SK-N-SH treated with all-trans-retinoic acid at 6 μM for 48 hours (cell line): ENCODE measurements around the gene FKBP2.

Experiments used
- ATAC-seq: fragments of 200-7000 bp; cut with Tn5 transposase; 3 replicates; pipeline ENCODE4 v1.9.1; 2020; ENCODE audit warnings: mild to moderate bottlenecking, moderate library complexity
- BACH2 ChIP-seq: fragments of 250-450 bp; sonication (Bioruptor Pico); IDR thresholded peaks from 2 replicates; pipeline ENCODE4 v1.9.0; 2021; ENCODE audit warnings: mild to moderate bottlenecking, borderline replicate concordance
- CREB5 ChIP-seq: fragments of 250-450 bp; sonication (Bioruptor Pico); IDR thresholded peaks from 2 replicates; pipeline ENCODE4 v1.5.1; 2020; ENCODE audit warnings: low read depth, mild to moderate bottlenecking, moderate library complexity
- CSDC2 ChIP-seq: fragments of 250-450 bp; sonication (Bioruptor Pico); IDR thresholded peaks from 2 replicates; pipeline ENCODE4 v1.5.0; 2020; ENCODE audit warnings: mild to moderate bottlenecking, moderate library complexity
- CSRNP3 ChIP-seq: fragments of 250-450 bp; sonication (Bioruptor Pico); IDR thresholded peaks from 2 replicates; pipeline ENCODE4 v1.5.1; 2021; ENCODE audit warnings: mild to moderate bottlenecking, moderate library complexity
- ESRRG ChIP-seq: fragments of 250-450 bp; sonication (Bioruptor Pico); IDR thresholded peaks from 2 replicates; pipeline ENCODE4 v1.6.1; 2021; ENCODE audit warnings: mild to moderate bottlenecking
- GLIS3 ChIP-seq: fragments of 250-450 bp; sonication (Bioruptor Pico); IDR thresholded peaks from 2 replicates; pipeline ENCODE4 v1.5.0; 2020; ENCODE audit warnings: mild to moderate bottlenecking, moderate library complexity
- ISL1 ChIP-seq: fragments of 250-450 bp; sonication (Bioruptor Pico); IDR thresholded peaks from 2 replicates; pipeline ENCODE4 v2.1.2; 2022; ENCODE audit warnings: mild to moderate bottlenecking, moderate library complexity
- OSR1 ChIP-seq: fragments of 250-450 bp; sonication (Bioruptor Pico); IDR thresholded peaks from 2 replicates; pipeline ENCODE4 v1.8.0; 2022; ENCODE audit warnings: moderate library complexity, mild to moderate bottlenecking, inconsistent platforms
- PATZ1 ChIP-seq: fragments of 250-450 bp; sonication (Bioruptor Pico); IDR thresholded peaks from 2 replicates; pipeline ENCODE4 v1.8.0; 2020; ENCODE audit warnings: mild to moderate bottlenecking, moderate library complexity, borderline replicate concordance
- PPARA ChIP-seq: fragments of 250-450 bp; sonication (Bioruptor Pico); IDR thresholded peaks from 2 replicates; pipeline ENCODE4 v1.5.0; 2020; ENCODE audit warnings: mild to moderate bottlenecking, borderline replicate concordance
- RARB ChIP-seq: fragments of 250-450 bp; sonication (Bioruptor Pico); IDR thresholded peaks from 2 replicates; pipeline ENCODE4 v1.8.0; 2021; ENCODE audit warnings: mild to moderate bottlenecking, moderate library complexity
- TCF4 ChIP-seq: fragments of 250-450 bp; sonication (Bioruptor Pico); IDR thresholded peaks from 2 replicates; pipeline ENCODE4 v1.8.0; 2021; ENCODE audit warnings: mild to moderate bottlenecking, moderate library complexity, borderline replicate concordance
- TOX ChIP-seq: fragments of 250-450 bp; sonication (Bioruptor Pico); IDR thresholded peaks from 2 replicates; pipeline ENCODE4 v1.8.0; 2021; ENCODE audit warnings: mild to moderate bottlenecking, moderate library complexity, borderline replicate concordance
- TSHZ2 ChIP-seq: fragments of 250-450 bp; sonication (Bioruptor Pico); IDR thresholded peaks from 2 replicates; pipeline ENCODE4 v1.5.0; 2020; ENCODE audit warnings: mild to moderate bottlenecking, moderate library complexity
- ZC3H10 ChIP-seq: fragments of 250-450 bp; sonication (Bioruptor Pico); IDR thresholded peaks from 2 replicates; pipeline ENCODE4 v1.5.1; 2021; ENCODE audit warnings: mild to moderate bottlenecking, moderate library complexity
- ZFP3 ChIP-seq: fragments of 250-450 bp; sonication (Bioruptor Pico); IDR thresholded peaks from 2 replicates; pipeline ENCODE4 v1.5.0; 2020; ENCODE audit warnings: mild to moderate bottlenecking, moderate library complexity
- ZNF70 ChIP-seq: fragments of 450-650 bp; formaldehyde crosslinking; IDR thresholded peaks from 2 replicates; pipeline ENCODE4 v1.5.0; 2020; ENCODE audit warnings: mild to moderate bottlenecking, moderate library complexity
- ZNF8 ChIP-seq: fragments of 450-650 bp; formaldehyde crosslinking; IDR thresholded peaks from 2 replicates; pipeline ENCODE4 v1.5.0; 2020; ENCODE audit warnings: mild to moderate bottlenecking, moderate library complexity

FKBP2 gene

GRCh38 chr11:64235437-64236161 lies 5.3 kb upstream of the FKBP2 start:
- no peak for ATAC-seq
- TF ChIP-seq CREB5 (no peak), ZC3H10 (CRISPR knock-in tag) (no peak), ZNF70 (CRISPR knock-in tag) (no peak), ESRRG (CRISPR knock-in tag) (no peak), CSRNP3 (no peak), GLIS3 (no peak), BACH2 (CRISPR knock-in tag) (no peak), ZNF8 (CRISPR knock-in tag) (no peak), PPARA (CRISPR knock-in tag) (no peak)

GRCh38 chr11:64237484-64237951 lies 3.4 kb upstream of the FKBP2 start:
- no peak for ATAC-seq
- TF ChIP-seq ZNF8 (CRISPR knock-in tag) (no peak), GLIS3 (no peak), OSR1 (no peak)

- TF ChIP-seq PATZ1: no peak
- no peak for ATAC-seq
Observed at GRCh38 chr11:64238076-64238475, 2.8 kb upstream of the FKBP2 start.

- no peak for ATAC-seq
- no peak for TF ChIP-seq ZC3H10 (CRISPR knock-in tag)
- TF ChIP-seq CREB5: no peak
- no peak for TF ChIP-seq GLIS3
- no peak for TF ChIP-seq BACH2 (CRISPR knock-in tag)
- no peak for TF ChIP-seq TOX (CRISPR knock-in tag)
- TF ChIP-seq PATZ1: no peak
- TF ChIP-seq TCF4 (CRISPR knock-in tag): no peak
- TF ChIP-seq RARB (CRISPR knock-in tag): no peak
- no peak for TF ChIP-seq ISL1 (CRISPR knock-in tag)
- no peak for TF ChIP-seq ESRRG (CRISPR knock-in tag)
- TF ChIP-seq CSRNP3: no peak
- no peak for TF ChIP-seq ZNF8 (CRISPR knock-in tag)
- no peak for TF ChIP-seq ZFP3 (CRISPR knock-in tag)
- no peak for TF ChIP-seq PPARA (CRISPR knock-in tag)
- no peak for TF ChIP-seq CSDC2 (CRISPR knock-in tag)
- no peak for TF ChIP-seq ZNF70 (CRISPR knock-in tag)
- no peak for TF ChIP-seq OSR1
- no peak for TF ChIP-seq TSHZ2 (CRISPR knock-in tag)
Observed at GRCh38 chr11:64238999-64239398, 1.9 kb upstream of the FKBP2 start.
